GM12874 (cell line): ENCODE data around the gene STING1.

Experiments used
- CTCF ChIP-seq: IDR thresholded peaks from 2 replicates; pipeline ENCODE4 v1.5.1; 2011; ENCODE audit warnings: low read depth, mild to moderate bottlenecking, control low read depth, low read length, moderate library complexity; ENCODE audit not compliant: insufficient read depth

Gene STING1

GRCh38 chr5:139456776-139457175 lies 25.8 kb downstream of the STING1 start:
- no peak for TF ChIP-seq CTCF

- TF ChIP-seq CTCF = no peak
Observed at GRCh38 chr5:139454568-139455290, 27.8 kb downstream of the STING1 start.

- no peak for TF ChIP-seq CTCF
Observed at GRCh38 chr5:139453683-139454567, 28.6 kb downstream of the STING1 start.

- no peak for TF ChIP-seq CTCF
Observed at GRCh38 chr5:139451878-139452660, 30.5 kb downstream of the STING1 start.

GRCh38 chr5:139451176-139451575 lies 31.4 kb downstream of the STING1 start:
- no peak for TF ChIP-seq CTCF

- TF ChIP-seq CTCF = no peak
Observed at GRCh38 chr5:139446956-139447779, 35.4 kb downstream of the STING1 start.
